VCaP (cell line): Measurements from ENCODE around the gene ITPR1.

ENCODE experiments used
- H3K27ac ChIP-seq: fragments of 450-650 bp; 2 replicates; pipeline ENCODE4 v1.5.1; 2017
- TF ChIP-seq, protein P1 (sequence below): fragments of 450-650 bp; conservative IDR thresholded peaks from 2 replicates; pipeline ENCODE4 v1.5.1; 2017; ENCODE audit warnings: mild to moderate bottlenecking, moderate library complexity

The ITPR1 gene

GRCh38 chr3:4641863-4642563 is 148.9 kb downstream of the ITPR1 start:
- TF ChIP-seq, protein P1, sequence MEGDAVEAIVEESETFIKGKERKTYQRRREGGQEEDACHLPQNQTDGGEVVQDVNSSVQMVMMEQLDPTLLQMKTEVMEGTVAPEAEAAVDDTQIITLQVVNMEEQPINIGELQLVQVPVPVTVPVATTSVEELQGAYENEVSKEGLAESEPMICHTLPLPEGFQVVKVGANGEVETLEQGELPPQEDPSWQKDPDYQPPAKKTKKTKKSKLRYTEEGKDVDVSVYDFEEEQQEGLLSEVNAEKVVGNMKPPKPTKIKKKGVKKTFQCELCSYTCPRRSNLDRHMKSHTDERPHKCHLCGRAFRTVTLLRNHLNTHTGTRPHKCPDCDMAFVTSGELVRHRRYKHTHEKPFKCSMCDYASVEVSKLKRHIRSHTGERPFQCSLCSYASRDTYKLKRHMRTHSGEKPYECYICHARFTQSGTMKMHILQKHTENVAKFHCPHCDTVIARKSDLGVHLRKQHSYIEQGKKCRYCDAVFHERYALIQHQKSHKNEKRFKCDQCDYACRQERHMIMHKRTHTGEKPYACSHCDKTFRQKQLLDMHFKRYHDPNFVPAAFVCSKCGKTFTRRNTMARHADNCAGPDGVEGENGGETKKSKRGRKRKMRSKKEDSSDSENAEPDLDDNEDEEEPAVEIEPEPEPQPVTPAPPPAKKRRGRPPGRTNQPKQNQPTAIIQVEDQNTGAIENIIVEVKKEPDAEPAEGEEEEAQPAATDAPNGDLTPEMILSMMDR = no peak
- H3K27ac ChIP-seq = 0 out of 2 replicates have a peak overlapping the region, but pooled peaks have one; percentile 8

- TF ChIP-seq, protein P1 = no peak
These were observed 149.5 kb downstream of the ITPR1 start for GRCh38 chr3:4642611-4643010.

GRCh38 chr3:4643904-4644547 is 150.9 kb downstream of the ITPR1 start:
- TF ChIP-seq, protein P1 = no peak

More at GRCh38 chr3:4642611-4643010, 149.5 kb downstream of the ITPR1 start:
- H3K27ac ChIP-seq = 0 out of 2 replicates have a peak overlapping the region, but pooled peaks have one; percentile 8

DNA sequence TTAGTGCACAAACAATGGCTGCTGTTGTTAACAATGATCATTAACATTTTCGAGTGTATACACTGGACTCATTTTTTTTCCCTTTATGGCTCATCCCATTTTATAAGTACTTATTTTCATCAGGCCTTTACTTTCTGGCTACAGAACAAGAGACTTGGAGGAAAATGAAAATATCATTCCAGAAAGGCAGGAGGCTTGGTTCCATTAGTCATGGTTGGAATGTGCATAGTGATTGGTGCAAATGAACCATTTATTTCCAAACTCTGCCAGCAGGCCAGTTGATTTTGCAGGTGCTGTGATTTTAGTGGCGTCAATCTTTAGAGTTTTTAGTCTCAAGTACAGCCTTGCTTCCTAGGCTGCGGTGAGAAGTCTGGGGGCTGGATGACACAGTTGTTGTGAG is 151.8 kb downstream of the ITPR1 start:
- no peak overlapping the region for H3K27ac ChIP-seq
- TF ChIP-seq, protein P1 = no peak

More at GRCh38 chr3:4643904-4644547, 150.9 kb downstream of the ITPR1 start:
- no peak overlapping the region for H3K27ac ChIP-seq

DNA sequence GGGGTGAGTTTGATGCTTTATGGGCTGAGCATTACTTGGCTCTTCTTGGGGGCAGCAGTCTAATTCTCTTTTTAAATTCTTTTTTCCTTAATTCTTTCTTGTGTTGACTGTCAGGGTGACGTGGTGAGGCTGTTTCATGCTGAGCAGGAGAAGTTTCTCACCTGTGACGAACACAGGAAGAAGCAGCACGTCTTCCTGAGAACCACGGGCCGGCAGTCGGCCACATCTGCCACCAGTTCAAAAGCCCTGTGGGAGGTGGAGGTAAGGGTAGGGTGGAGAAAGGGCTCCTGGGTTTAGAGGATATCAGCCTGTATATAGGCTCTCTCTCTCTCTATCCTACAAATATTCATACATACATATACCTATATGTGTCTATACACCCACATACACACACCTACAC is 152.3 kb downstream of the ITPR1 start:
- H3K27ac ChIP-seq = no peak overlapping the region
- TF ChIP-seq, protein P1 = no peak

DNA sequence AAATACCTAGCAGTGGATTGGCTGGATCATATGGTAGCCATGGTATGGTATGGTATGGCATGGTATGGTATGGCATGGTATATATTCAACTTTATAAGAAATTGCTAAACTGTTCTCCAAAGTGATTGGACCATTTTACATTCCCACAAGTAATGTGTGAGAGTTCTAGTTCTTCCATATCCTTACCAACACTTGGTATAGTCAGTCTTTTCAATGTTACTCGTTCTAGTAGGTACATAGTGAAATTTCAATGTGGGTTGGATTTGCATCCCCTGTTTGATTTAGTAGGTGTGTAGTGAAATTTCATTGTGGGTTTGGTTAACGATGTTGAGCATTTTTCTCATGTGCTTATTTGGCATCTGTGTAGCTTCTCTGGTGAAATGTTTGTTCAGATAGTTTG is 154.3 kb downstream of the ITPR1 start:
- TF ChIP-seq, protein P1 = no peak
- no peak overlapping the region for H3K27ac ChIP-seq

- TF ChIP-seq, protein P1 = no peak
- no peak overlapping the region for H3K27ac ChIP-seq
These were observed 162.2 kb downstream of the ITPR1 start for GRCh38 chr3:4655145-4656045.
